ENCODE results near the gene SCN2B. TPM values are rescaled to one million over a fixed set of nuclear protein-coding genes. Genes with fewer than 3 reads are reported as not detected.
"Not testable (repeated sequence)": the region's sequence is repeated elsewhere in the genome, so short reads cannot be mapped to it uniquely, and the experiment has no call there.

SCN2B gene
- total and polyA plus RNA-seq, 2 donors: 0.79 to 2.7 TPM

GRCh38 chr11:118200497-118200896, 24.1 kb upstream of the SCN2B start:
- WGBS: 88% methylated on average over 5 of the region's 5 CpGs
- Histone ChIP-seq H3K27ac (ENCODE audit: low read depth) (no peak overlapping the region), H3K4me3 (ENCODE audit: low read depth, low read length) (no peak overlapping the region), H3K36me3 (ENCODE audit: insufficient read depth) (no peaks in the 10 kb centered on the region), H3K4me1 (ENCODE audit: insufficient read depth) (no peaks in the 10 kb centered on the region)
- DNase-seq (ENCODE audit: extremely low spot score): no peak

GRCh38 chr11:118199135-118199534, 22.7 kb upstream of the SCN2B start:
- Histone ChIP-seq H3K36me3 (ENCODE audit: insufficient read depth) (no peaks in the 10 kb centered on the region), H3K4me3 (ENCODE audit: low read depth, low read length) (no peak overlapping the region), H3K27ac (ENCODE audit: low read depth) (no peak overlapping the region), H3K4me1 (ENCODE audit: insufficient read depth) (no peaks in the 10 kb centered on the region)
- WGBS: 72% methylated on average over 6 of the region's 6 CpGs
- DNase-seq (ENCODE audit: extremely low spot score): no peak

- WGBS: 3% methylated on average over 9 of the region's 9 CpGs
- H3K36me3 ChIP-seq (ENCODE audit: insufficient read depth): no peaks in the 10 kb centered on the region
- no peak overlapping the region for H3K27ac ChIP-seq (ENCODE audit: low read depth)
- DNase-seq (ENCODE audit: extremely low spot score): no peak
- no peak overlapping the region for H3K4me3 ChIP-seq (ENCODE audit: low read depth, low read length)
- H3K4me1 ChIP-seq (ENCODE audit: insufficient read depth): no peaks in the 10 kb centered on the region
Observed at GRCh38 chr11:118198370-118198769, 21.9 kb upstream of the SCN2B start.

GRCh38 chr11:118194835-118195627, 18.6 kb upstream of the SCN2B start:
- H3K4me3 ChIP-seq (ENCODE audit: low read depth, low read length): no peak overlapping the region
- H3K4me1 ChIP-seq (ENCODE audit: insufficient read depth): no peaks in the 10 kb centered on the region
- H3K36me3 ChIP-seq (ENCODE audit: insufficient read depth): no peaks in the 10 kb centered on the region
- no peak for DNase-seq (ENCODE audit: extremely low spot score)
- no peak overlapping the region for H3K27ac ChIP-seq (ENCODE audit: low read depth)
- WGBS: 25% methylated on average over 10 of the region's 10 CpGs

GRCh38 chr11:118193910-118194566, 17.6 kb upstream of the SCN2B start:
- no peaks in the 10 kb centered on the region for H3K4me1 ChIP-seq (ENCODE audit: insufficient read depth)
- H3K4me3 ChIP-seq (ENCODE audit: low read depth, low read length): no peak overlapping the region
- WGBS: 81% methylated on average over 6 of the region's 6 CpGs
- no peak for DNase-seq (ENCODE audit: extremely low spot score)
- no peaks in the 10 kb centered on the region for H3K36me3 ChIP-seq (ENCODE audit: insufficient read depth)
- H3K27ac ChIP-seq (ENCODE audit: low read depth): no peak overlapping the region

- not testable (repeated sequence) for H3K4me1 ChIP-seq (ENCODE audit: insufficient read depth); H3K4me3 ChIP-seq (ENCODE audit: low read depth, low read length); DNase-seq (ENCODE audit: extremely low spot score); H3K36me3 ChIP-seq (ENCODE audit: insufficient read depth); H3K27ac ChIP-seq (ENCODE audit: low read depth)
- 92% methylated on average over 5 of the region's 5 CpGs for WGBS
Observed at GRCh38 chr11:118192817-118193216, 16.4 kb upstream of the SCN2B start.

- DNase-seq (ENCODE audit: extremely low spot score): not testable (repeated sequence)
- WGBS: 79% methylated on average over 2 of the region's 2 CpGs
Observed at GRCh38 chr11:118190942-118191506, 14.6 kb upstream of the SCN2B start.

GRCh38 chr11:118186346-118187107, 10.1 kb upstream of the SCN2B start:
- H3K4me1 ChIP-seq (ENCODE audit: insufficient read depth): no peaks in the 10 kb centered on the region
- no peak for DNase-seq (ENCODE audit: extremely low spot score)
- no peaks in the 10 kb centered on the region for H3K36me3 ChIP-seq (ENCODE audit: insufficient read depth)
- H3K27ac ChIP-seq (ENCODE audit: low read depth): no peak overlapping the region
- no peak overlapping the region for H3K4me3 ChIP-seq (ENCODE audit: low read depth, low read length)
- 66% methylated on average over 6 of the region's 6 CpGs for WGBS

More at GRCh38 chr11:118190942-118191506, 14.6 kb upstream of the SCN2B start:
- H3K27ac ChIP-seq (ENCODE audit: low read depth); H3K4me3 ChIP-seq (ENCODE audit: low read depth, low read length); H3K4me1 ChIP-seq (ENCODE audit: insufficient read depth); H3K36me3 ChIP-seq (ENCODE audit: insufficient read depth): not testable (repeated sequence)

- H3K36me3 ChIP-seq (ENCODE audit: insufficient read depth): no peaks in the 10 kb centered on the region
- no peak overlapping the region for H3K27ac ChIP-seq (ENCODE audit: low read depth)
- H3K4me1 ChIP-seq (ENCODE audit: insufficient read depth): no peaks in the 10 kb centered on the region
- 91% methylated on average over 12 of the region's 12 CpGs for WGBS
- no peak for DNase-seq (ENCODE audit: extremely low spot score)
- no peak overlapping the region for H3K4me3 ChIP-seq (ENCODE audit: low read depth, low read length)
Observed at GRCh38 chr11:118184784-118185579, 8.5 kb upstream of the SCN2B start.

GRCh38 chr11:118183691-118184090, 7.3 kb upstream of the SCN2B start:
- WGBS: 91% methylated on average over 5 of the region's 5 CpGs
- not testable (repeated sequence) for H3K36me3 ChIP-seq (ENCODE audit: insufficient read depth); H3K27ac ChIP-seq (ENCODE audit: low read depth); DNase-seq (ENCODE audit: extremely low spot score); H3K4me3 ChIP-seq (ENCODE audit: low read depth, low read length); H3K4me1 ChIP-seq (ENCODE audit: insufficient read depth)

GRCh38 chr11:118180300-118180703, 3.9 kb upstream of the SCN2B start:
- Histone ChIP-seq H3K27ac (ENCODE audit: low read depth) (no peak overlapping the region), H3K4me3 (ENCODE audit: low read depth, low read length) (no peak overlapping the region), H3K36me3 (ENCODE audit: insufficient read depth) (no peaks in the 10 kb centered on the region), H3K4me1 (ENCODE audit: insufficient read depth) (no peaks in the 10 kb centered on the region)
- 14% methylated on average over 11 of the region's 11 CpGs for WGBS
- DNase-seq (ENCODE audit: extremely low spot score): no peak

- Histone ChIP-seq H3K4me3 (ENCODE audit: low read depth, low read length) (no peak overlapping the region), H3K27ac (ENCODE audit: low read depth) (no peak overlapping the region), H3K36me3 (ENCODE audit: insufficient read depth) (no peaks in the 10 kb centered on the region), H3K4me1 (ENCODE audit: insufficient read depth) (no peaks in the 10 kb centered on the region)
- 88% methylated on average over 4 of the region's 4 CpGs for WGBS
- no peak for DNase-seq (ENCODE audit: extremely low spot score)
Observed at GRCh38 chr11:118176778-118177134, 317 bp upstream of the SCN2B start.
